ENCODE data around the gene MAMLD1. TPM values are rescaled to one million over a fixed set of nuclear protein-coding genes. Genes with fewer than 3 reads are reported as not detected.
A peak's percentile ranks its signal among the peaks of the same experiment; 100 is the strongest.

MAMLD1 gene
- total RNA-seq, 1 experiment from 2014 or later, result 4.6 TPM

GRCh38 chrX:150405576-150405975 is 42.5 kb downstream of the MAMLD1 start:
- DNase-seq (ENCODE audit: low read depth), result peak; percentile 12

- peak; percentile 9 for DNase-seq (ENCODE audit: low read depth)
Measured at GRCh38 chrX:150406596-150406995, 43.5 kb downstream of the MAMLD1 start.

DNA sequence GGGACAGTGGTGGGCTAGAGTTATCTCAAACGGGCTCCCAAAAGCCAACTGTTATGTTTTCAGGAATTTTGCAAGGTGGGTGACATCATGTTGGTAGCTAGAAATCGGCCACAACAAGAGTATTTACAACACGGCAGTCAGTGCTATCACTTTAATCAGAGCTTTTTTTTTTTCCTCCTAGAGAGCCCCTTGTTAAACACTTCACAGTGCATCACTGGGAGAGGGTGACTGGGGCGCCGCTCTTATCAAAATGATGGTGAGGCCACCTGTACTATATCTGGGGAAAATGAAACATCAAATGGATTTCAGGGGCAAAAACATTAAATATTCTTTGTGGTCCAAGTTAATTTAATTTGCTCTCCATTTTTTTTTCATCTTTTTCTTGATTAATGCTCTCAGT is 44.9 kb downstream of the MAMLD1 start:
- DNase-seq (ENCODE audit: low read depth), result no peak

DNA sequence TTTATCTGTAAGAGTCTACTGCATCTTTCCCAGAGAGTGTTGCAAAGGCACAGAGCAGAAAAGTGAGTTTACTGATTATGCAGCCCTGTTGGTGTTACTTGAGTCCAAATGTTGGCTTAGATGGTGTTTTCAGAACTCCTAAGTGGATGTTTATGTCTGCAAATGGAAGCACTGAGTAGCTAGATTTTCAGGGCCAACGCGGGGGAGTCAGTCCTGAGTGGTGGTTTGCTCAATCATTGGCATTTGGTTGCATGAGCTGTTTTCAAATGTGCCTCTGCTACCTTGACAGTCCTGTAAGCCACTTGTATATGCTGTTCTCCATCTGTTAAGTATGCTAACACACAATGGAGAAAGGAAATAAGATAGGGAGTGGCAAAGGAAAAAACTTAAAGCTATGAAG is 45.4 kb downstream of the MAMLD1 start:
- DNase-seq (ENCODE audit: low read depth), result no peak

GRCh38 chrX:150409486-150409885 is 46.4 kb downstream of the MAMLD1 start:
- no peak for DNase-seq (ENCODE audit: low read depth)

- DNase-seq (ENCODE audit: low read depth), result no peak
Measured at GRCh38 chrX:150409964-150410363, 46.8 kb downstream of the MAMLD1 start.

- no peak for DNase-seq (ENCODE audit: low read depth)
Measured at GRCh38 chrX:150410513-150410912, 47.4 kb downstream of the MAMLD1 start.

- no peak for DNase-seq (ENCODE audit: low read depth)
Measured at GRCh38 chrX:150411656-150412055, 48.5 kb downstream of the MAMLD1 start.

DNA sequence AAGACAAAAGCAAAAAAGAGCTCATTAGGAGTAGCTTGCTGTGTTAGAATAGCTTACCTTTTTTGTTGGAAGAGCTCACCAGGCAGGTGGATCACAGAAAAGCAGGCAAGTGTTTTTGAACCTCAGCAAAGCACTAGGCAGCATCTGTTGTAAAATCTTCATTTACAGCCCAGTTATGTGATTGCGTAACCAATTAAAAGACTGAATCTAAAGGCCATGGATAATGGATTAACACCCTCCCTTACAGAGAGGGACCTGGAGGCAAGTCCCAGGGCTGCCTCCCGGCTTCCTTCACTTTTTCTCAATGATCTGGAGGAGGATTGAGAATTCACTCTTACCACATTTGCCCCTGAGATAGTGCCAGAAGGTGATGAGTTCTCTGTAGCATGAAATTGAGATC is 51.1 kb downstream of the MAMLD1 start:
- no peak for DNase-seq (ENCODE audit: low read depth)

DNA sequence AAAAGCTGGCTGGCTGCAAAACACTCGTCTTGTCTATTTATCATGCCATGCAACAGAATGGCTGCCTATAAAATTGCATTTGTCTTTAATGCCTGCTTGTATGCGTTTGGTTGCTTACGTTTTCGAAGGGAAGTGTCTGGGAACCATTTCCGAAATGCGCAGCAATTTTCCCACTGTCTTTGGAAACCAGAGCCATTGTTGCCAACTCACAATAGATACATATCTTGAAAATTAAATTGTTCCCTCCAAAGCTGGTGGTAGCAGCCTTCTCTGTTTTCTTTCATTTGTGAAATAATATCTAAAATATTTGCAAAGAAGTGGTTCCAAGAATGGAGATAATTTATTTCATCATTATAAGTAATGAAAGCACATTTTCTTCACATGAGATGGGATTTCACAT is 53.4 kb downstream of the MAMLD1 start:
- no peak for DNase-seq (ENCODE audit: low read depth)

DNA sequence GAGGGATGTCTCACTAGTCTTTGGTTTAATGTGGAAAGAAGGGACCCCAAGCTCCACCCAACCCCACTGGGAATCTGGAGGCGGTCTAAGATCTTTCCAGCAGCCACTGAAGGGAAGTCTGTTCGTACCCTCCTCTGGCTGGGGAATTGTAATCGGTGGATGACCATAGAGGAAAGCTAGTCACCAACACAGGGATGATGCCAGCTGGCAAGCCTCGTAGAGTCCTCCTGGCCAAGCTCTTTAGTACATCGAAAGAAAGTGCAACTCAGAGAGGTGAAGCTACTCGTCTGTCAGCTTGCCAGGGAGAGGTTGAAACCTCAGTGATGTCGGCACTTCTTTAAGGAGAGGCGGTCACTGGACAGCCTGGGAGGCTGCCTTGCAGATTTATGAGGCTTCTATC is 58.7 kb downstream of the MAMLD1 start:
- peak; percentile 24 for DNase-seq (ENCODE audit: low read depth)

DNA sequence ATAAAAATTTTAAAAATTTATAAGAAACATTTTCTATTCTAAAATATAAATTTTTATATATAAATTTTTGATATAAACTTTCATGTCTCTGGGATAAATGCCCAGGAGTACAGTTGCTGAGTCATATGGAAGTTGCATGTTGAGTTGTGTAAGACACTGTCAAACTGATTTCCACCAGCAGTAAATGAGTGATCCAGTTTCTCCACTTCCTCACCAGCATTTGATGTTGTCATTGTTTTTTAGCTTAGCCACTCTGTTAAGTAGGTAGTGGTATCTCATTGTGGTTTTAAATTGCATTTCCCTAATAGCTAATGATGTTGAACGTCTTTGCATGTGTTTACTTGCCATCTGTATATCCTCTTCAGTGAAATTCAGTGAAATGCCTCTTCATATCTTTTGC is 66.5 kb downstream of the MAMLD1 start:
- DNase-seq (ENCODE audit: low read depth), result peak; percentile 80

DNA sequence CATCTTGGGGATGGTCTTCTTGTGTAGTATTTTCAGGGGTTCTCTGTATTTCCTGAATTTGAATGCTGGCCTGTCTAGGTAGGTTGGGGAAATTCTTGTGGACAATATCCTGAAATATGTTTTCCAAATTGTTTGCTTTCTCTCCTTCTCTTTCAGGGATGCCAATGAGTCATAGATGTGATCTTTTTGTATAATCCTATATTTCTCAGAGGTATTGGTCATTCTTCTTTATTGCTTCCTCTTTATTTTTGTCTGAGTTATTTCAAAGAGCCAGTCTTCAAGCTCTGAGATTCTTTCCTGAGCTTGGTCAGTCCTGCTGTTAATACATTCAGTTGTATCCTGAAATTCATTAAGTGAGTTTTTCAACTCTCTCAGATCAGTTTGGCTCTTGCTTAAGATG is 73.1 kb downstream of the MAMLD1 start:
- DNase-seq (ENCODE audit: low read depth), result peak; percentile 26

GRCh38 chrX:150438165-150438564 is 75.0 kb downstream of the MAMLD1 start:
- no peak for DNase-seq (ENCODE audit: low read depth)

- DNase-seq (ENCODE audit: low read depth), result no peak
Measured at GRCh38 chrX:150446151-150446550, 83.0 kb downstream of the MAMLD1 start.

GRCh38 chrX:150446995-150447394 is 83.9 kb downstream of the MAMLD1 start:
- DNase-seq (ENCODE audit: low read depth), result no peak

DNA sequence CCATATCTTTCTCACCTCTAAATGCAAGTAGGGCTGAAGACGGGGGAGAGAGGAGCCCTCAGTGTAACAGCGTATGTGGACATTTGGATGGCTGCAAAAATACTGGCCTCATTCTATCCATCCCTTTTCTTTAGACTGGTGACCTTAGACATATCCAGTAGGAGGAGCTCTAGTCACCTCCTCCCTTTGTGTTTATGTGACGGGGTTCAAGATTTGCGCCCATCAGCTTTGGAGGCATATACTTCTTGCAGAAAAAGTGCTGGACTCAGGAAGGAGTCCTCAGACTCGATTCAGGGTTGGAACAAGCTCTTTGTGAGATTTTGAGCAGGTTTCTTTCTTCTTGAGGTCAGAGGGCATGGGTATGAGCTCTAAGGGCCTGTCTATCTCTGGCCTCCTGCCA is 86.2 kb downstream of the MAMLD1 start:
- no peak for DNase-seq (ENCODE audit: low read depth)

DNA sequence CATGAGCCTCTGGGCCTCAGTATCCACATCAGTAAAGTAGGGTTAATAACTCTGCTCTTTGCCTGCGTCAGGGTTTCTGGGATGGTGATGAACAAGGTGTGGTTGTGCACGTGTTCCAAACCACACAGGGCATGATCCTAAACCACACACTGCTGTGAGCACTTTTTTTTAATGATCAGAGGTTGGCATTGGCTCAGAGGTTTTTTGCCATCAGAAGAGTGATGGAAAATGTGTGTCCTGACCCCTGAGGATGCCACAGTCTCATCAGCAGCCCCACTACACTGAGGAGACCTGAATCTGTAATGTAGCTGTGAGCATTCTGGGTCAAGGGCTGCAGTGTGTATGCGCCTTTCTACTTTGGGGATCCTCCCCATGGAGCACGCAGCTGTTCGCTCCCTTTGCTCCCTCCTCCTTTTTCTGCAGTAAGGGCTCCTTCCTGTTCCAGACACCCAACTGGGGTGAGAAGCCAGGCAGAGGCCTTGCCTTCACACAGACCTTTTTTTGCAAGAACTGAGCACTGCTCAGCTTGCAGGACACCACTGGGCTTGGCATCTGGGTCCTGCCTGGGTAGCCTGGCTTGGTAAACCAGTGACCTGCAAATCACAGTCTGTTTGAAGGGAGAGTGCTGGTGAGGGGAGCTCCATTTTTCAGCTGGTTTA is 87.5 kb downstream of the MAMLD1 start:
- DNase-seq (ENCODE audit: low read depth), result peak; percentile 29

GRCh38 chrX:150451953-150452352 is 88.8 kb downstream of the MAMLD1 start:
- DNase-seq (ENCODE audit: low read depth), result no peak

DNA sequence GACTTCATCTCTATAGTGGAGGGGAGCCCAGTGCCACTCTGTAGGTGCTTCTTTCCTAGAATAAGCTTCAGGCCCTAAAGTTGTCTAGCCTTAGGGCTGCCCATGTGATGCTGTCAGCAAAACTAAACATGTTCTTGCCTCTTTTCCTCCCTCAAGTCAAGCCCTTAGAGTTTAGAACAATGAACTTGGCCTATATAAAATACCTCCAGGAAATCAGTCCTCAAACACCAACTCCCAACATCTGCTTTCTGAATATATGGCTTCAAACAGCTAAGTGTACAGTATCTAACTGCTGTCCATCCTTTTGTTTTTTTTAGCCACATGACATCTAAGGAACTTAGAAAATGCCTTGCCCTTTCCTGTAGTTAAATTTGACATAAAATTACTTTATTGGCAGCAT is 91.0 kb downstream of the MAMLD1 start:
- no peak for DNase-seq (ENCODE audit: low read depth)

DNA sequence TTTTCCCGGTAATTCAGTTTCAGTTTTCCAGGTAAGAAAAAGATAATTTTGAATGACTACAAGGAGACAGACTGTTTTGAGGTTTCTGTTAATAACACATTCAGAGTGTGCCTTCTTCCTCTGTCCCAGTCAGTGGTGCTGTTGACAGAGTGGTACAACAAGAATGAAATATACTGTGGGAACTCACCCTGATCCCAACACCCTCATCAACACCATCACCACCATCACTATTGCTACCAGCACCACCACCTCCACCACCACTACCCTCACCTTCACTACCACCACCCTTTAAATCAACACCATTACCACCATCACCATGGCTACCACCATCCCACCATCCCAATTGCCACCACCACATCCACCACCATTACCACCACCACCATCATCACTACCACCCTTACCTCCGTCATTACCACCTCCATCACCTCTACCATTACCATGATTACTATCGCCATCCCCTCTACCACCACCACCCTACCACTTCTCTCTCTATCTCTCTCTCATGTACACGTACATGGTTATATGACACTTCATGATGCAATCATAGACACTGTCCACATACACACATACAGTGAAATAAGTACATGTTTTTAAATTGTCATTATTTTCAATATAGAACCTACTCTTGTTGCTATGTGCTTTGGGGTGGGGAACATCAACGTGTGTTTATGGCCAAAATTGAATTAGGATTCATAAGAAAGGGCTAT is 91.5 kb downstream of the MAMLD1 start:
- no peak for DNase-seq (ENCODE audit: low read depth)

DNA sequence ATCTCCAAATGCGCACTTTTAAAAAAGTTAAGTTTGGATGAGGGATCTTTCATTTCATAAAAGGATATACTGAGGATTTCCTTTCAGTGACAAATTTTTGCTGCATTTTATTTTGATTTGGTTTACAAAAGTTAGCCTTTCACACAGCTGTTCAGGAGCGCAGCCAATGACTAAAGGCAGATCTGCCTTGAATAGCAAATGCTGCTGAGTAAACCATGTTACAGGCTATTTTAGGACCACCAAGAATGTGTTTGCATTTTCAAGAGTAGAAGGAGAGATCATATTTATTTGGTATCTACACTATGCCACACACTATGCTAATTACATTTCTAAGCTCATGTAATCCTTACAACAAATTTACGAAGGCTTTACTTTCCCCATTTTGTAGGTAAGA is 92.1 kb downstream of the MAMLD1 start:
- no peak for DNase-seq (ENCODE audit: low read depth)

GRCh38 chrX:150456466-150456865 is 93.3 kb downstream of the MAMLD1 start:
- peak; percentile 57 for DNase-seq (ENCODE audit: low read depth)

DNA sequence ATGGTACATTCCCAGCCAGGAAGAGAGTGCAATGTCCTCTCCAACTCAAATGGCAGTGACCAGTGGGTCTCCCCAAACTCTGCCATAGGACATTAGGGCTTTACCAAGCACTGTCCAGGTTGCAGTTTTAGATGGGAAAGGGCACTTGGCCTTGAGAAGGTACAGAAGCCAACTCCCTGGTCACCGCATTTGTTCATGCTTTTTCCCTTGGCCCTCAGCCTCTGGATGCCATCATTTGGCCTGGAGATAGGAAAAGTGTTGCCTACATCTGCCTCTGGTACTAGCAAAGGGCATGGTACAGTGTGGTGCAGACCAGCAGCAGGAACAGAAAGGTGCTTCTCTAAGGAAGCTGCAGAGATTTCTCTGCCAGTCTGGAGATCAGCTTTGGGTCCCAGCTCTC is 93.8 kb downstream of the MAMLD1 start:
- no peak for DNase-seq (ENCODE audit: low read depth)

All from M059J (cell line).